Inferior parietal cortex (tissue), 1 donor: ENCODE data around the gene EXPH5.
A peak's percentile ranks its signal among the peaks of the same experiment; 100 is the strongest.

Experiments used
- DNase-seq: peaks from one replicate; pipeline ENCODE4 v3.0.0-alpha.2; 2016; ENCODE audit errors: extremely low spot score

The EXPH5 gene

DNA sequence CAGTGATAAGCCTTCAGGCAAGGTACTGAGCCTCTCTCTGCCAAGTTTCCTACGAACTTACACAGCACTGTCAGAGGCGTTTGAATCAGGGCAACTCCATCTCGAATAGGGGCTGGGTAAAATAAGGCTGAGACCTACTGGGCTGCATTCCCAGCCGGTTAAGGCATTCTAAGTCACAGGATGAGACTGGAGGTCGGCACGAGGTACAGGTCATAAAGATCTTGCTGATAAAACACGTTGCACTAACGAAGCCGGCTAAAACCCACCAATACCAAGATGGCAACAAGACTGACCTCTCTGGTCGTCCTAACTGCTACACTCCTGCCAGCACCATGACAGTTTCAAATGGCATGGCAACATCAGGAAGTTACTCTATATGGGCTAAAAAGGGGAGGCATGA is 75.0 kb downstream of the EXPH5 start:
- no peak for DNase-seq

DNA sequence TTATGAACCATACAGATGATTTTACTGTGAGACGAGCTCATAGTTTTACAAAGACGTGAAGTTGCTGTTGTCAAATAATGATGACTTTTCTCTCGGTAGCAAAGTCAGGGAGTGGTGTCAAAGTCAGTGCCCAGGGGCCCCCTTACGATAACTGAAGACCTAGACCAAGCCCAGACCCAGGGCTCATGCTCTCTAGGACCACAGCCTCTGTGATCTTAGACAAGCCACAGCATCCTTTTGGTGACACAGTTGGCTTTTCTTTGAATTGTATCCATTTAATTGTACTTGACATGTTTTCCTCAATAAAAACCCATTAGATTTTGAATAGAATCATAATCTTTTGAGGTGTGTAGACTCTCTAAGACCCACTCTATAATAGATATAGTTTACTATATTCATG is 77.4 kb downstream of the EXPH5 start:
- DNase-seq, result no peak

GRCh38 chr11:108512708-108513107 is 80.9 kb downstream of the EXPH5 start:
- DNase-seq, result no peak

DNA sequence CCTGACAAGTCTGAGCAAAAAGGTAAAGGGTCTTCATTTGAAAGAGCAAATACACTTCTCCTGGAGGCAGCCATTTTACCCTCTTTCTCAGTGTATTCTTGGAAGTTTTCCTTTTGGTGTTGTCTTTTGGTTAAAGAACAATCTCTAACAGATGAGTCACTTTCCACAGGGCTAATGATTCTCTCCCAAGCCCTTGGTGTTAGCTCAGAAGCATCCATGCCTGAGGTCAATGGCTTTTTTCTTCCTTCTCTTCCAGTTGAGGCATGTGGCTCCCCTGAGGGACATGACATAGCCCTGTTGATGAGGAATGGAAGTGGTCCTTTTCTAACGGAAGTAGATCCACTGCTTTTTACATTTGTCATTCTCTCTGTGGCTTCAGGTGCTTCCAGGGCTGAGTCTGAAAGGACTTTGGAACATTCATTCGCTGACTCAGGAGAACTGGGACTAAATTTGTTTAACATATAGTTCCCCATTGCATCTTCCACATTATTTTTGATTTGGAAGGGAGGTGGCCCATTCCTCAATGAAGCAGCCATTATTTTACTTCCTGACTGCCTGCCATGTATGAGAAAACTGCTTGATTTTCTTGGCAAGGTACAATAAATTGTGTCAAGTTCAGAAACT is 81.6 kb downstream of the EXPH5 start:
- no peak for DNase-seq

DNA sequence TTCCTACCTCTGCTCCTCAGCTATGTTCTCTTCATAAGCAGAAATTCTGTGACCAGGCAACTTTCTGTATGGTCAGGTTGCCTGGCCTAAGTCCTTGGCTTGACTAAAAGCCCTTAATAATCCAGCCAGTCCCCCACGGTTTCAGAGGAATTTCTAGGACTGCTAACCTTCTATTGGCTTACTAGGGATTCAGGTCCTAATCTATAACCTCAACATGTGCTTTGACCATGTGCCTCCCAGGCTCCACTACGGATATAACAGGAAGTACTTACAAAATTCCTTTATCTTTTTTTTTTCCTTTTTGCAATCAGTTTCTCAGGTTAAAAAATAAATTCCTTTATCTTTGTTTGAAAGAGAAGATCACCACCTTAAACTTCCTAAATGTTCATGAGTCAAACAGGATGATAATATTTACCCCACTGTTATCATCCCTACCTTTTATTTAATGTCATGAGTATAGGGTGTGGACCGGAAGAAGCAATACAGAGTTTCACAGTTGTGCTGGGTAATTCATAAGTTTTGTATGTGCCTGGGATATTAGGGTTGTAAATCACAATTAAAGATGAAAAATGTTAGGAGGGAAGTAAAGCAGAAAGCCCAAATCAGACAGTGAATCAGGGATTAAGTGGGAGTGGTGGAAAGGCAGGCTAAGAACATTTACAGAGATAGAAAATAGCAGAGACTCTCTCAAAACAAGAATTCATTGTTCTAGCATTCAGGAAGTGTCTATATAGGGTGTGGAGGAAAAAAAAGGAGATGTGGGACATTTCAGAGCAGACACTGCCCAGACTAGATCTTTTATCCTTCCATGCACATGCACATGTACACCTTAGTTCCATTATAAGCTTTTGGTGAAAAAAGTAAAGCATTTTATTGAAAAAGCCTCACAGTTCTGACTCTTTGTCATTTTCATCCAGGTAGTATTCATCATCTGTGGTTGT is 84.6 kb downstream of the EXPH5 start:
- DNase-seq, result no peak

DNA sequence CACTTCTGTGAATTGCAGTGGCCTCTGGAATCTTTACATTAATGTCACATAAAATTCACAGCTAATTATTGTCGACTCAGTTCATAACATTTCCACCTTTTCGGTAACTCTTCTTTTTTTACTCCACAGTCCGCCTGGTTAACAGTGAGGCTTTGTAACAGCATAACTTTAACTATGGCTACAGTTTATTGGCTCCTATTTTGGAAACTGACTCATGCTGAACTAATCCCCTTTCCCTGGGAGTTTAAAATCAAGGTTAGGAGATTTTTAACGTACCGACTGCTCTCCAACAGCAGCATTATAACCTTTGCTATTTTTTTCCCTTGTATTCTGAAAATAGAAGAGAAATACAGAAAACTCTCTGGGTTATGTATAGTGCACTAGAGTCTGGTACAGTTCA is 92.2 kb downstream of the EXPH5 start:
- no peak for DNase-seq

GRCh38 chr11:108500721-108501120 is 92.8 kb downstream of the EXPH5 start:
- DNase-seq, result no peak

- DNase-seq, result no peak
Observed at GRCh38 chr11:108500169-108500568, 93.4 kb downstream of the EXPH5 start.

- DNase-seq, result no peak
Observed at GRCh38 chr11:108498816-108499408, 94.7 kb downstream of the EXPH5 start.

GRCh38 chr11:108498046-108498815 is 95.3 kb downstream of the EXPH5 start, which contains the start of gene POGLUT3:
Gene POGLUT3, minus strand, starts transcription at chr11:108498384. Its CDS starts 18 bp downstream, at chr11:108498366.
- DNase-seq, result peak; percentile 8

DNA sequence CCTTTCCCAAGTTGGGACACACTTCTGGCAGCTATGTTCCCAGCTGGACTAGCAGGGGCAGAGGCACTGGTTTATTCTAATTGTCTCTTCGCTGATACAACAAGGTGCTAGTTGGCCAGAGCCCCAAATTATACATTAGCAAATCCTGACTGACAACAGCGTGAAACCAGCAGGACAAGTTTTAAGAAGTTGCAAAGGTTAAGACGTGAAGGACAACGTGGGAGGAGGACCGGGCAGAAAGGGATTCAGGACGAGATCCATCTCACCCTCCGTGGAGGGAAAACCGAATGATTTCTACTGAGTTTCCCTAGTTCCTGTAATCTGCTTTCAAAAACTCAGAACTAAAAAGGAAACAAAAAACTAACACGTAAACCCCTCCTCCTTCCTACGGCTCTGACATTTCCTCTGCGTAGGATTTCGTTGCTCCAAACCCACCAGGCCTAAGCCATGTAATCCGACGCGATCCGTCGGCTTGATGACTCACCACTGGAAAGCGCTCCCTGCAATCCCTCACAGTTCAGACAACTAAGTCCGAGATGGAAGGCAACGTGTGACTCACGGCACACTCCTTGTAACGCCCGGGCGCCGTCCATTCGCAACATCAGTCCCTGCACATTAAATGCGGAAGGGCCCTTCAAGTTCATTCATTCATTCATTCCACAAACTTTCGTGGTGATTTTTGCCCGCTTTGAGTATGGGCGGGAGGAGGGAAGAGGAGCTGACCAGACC is 96.1 kb downstream of the EXPH5 start:
- DNase-seq, result peak; percentile 77

- DNase-seq, result peak; percentile 13
Observed at GRCh38 chr11:108496643-108497256, 96.8 kb downstream of the EXPH5 start.

DNA sequence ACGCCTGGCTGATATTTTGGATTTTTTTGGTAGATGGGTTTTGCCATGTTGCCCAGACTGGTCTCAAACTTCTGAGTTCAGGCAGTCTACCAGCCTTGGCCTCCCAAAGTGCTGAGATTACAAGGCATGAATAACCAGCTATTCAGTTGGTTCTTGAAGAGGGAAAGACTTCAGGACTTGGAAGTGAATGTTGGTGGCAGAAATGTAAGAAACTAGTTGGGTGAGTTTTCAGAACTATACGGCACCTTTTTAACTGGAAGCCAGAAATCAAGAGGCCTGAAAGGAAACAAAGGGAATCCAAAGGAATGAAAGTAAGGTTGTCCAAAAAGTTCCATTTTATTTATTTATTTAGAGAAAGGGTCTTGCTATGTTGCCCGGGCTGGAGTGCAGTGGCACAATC is 98.2 kb downstream of the EXPH5 start:
- no peak for DNase-seq

DNA sequence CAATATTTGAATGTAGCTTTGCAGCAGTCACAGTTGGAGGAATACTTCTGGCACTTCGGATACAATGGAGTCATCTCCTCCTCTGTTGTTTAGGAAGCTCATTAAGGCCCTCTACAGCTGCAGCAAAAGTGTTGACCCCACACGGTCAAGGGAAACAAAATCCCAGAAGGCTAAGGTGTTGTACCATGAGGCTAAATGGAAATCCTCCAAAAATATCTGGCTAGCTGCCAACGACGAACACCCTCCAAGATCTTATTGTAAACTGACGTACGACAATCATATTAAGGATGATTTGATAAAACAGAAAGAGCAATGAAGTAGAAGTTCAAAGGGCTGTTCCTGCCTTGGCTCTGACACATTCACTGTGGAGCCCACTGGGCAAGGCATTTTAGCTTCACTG is 99.4 kb downstream of the EXPH5 start:
- no peak for DNase-seq

DNA sequence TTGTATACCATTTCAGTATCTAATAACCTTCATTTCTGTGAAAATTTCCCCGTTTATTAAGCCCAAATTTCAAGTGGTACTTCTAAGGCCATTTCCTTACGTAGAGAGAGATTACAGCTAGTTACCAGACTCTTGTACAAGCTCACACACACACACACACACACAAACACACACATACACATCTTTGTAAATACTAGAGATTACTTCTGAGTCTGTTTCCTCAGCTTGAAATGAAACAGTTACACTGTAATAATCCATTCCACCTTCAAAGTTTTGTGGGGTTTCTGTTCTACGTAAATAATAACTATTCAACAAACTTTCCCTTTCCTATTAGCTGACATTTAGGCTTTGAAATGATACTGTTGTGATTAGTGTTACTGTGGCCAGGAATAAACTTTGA is 101.6 kb downstream of the EXPH5 start:
- DNase-seq, result no peak

DNA sequence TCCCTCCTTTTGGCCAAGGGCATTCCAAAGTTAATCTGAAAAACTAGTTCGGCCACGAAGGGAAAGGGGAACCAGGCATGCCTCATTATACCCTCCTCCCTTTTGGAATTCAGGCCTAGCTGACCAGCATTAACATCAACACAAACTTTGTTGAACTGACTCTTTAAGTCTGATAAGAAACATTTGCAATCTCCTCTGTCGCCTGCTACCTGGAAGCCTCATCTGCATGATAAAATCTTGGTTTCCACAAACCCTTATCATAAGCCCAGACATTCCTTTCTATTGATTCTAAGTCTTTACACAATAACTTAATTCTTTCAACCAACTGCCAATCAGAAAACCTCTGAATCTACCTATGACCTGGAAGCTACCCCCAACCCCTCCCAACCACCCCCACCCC is 106.7 kb downstream of the EXPH5 start:
- DNase-seq, result no peak

DNA sequence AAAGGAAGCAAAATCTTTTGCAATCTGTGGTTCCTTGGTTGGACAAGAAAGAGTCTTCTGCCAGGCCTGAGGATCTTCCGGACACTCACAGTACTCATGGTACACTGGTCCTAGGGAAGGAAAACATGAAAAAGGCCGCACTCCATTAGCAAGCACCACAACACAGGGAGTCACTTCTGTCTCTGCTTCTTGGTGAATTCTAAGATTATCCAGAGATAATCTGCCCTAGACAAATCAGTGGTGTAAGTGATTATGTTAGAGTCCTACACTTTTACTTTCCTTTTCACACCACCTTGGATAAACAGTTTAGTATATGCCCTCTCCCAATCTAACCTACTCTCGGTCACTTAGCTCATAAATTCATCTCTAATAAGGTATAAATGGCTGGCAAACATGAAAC is 107.2 kb downstream of the EXPH5 start:
- DNase-seq, result no peak

DNA sequence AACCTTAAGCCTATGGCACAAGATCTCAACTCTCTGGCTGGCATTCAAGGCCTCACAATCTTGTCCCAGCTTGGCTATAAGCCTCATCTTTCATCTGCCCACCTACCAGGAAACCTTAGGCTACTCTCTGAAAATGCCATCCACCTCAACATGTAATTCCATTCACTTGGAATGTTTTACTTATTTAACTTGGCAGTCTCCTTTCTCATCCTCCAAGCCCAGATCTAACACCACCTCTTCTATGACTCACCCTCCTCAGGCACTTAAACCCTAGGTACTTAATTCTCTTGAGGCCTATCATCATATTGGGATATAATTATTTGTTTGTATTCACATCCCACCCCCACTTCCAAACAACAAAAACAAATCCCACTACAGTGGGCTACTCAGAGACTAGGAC is 110.4 kb downstream of the EXPH5 start:
- no peak for DNase-seq

GRCh38 chr11:108474664-108475463 is 118.7 kb downstream of the EXPH5 start:
- no peak for DNase-seq

- no peak for DNase-seq
Observed at GRCh38 chr11:108472681-108473080, 120.9 kb downstream of the EXPH5 start.
